Lower leg skin (tissue), 4 donors: ENCODE data around the gene DRAP1. TPM values are rescaled to one million over a fixed set of nuclear protein-coding genes. Genes with fewer than 3 reads are reported as not detected.
A peak's percentile ranks its signal among the peaks of the same experiment; 100 is the strongest.

Experiments
- DNase-seq, 2 donors: peaks; one replicate each; pipeline ENCODE4 v3.0.0-alpha.2; 2019; ENCODE audit warnings: low spot score in 2 of 2
- H3K4me3 ChIP-seq: fragments of 200-600 bp; sonication (generic); 2 replicates; pipeline ENCODE4 v1.5.1; 2017; ENCODE audit warnings: mild to moderate bottlenecking, low read depth; ENCODE audit not compliant: poor library complexity, severe bottlenecking
- CTCF ChIP-seq, 3 donors: fragments of 450-650 bp; IDR thresholded peaks; one replicate each; pipeline ENCODE4 v1.5.1; 2016; ENCODE audit warnings: antibody characterized with exemption in 3 of 3, mild to moderate bottlenecking in 3 of 3, moderate library complexity in 2 of 3
- POLR2A ChIP-seq, 2 donors: fragments of 450-650 bp; IDR thresholded peaks; one replicate each; pipeline ENCODE4 v1.6.1; 2016 to 2017; ENCODE audit warnings: antibody characterized with exemption in 2 of 2, mild to moderate bottlenecking in 1 of 2, moderate library complexity in 1 of 2
- WGBS, 2 donors: methylation state at CpG; one replicate each; pipeline ENCODE4 v1.1.5; 2018; 5-methylcytosine and 5-hydroxymethylcytosine counted together
- intact Hi-C: fragments of 100-400 bp; cut with DNase I; formaldehyde crosslinking; loops from one replicate; pipeline ENCODE4 v1.15.0; 2023; ENCODE audit warnings: low total_unique reads
- total RNA-seq, 4 donors: library from RNA; depleted of rRNA; stranded (reverse); fragments of >200 nt; gene quantifications; one replicate each; pipeline ENCODE4 v1.1.0, GENCODE V29; 2016

Gene DRAP1
- total RNA-seq, 4 donors from 2014 or later, result 81.5 to 152 (median 107) TPM

- intact Hi-C loops, result no loop called here
- no peak for TF ChIP-seq POLR2A (IDR thresholded peaks at IDR 0.05)
- no peak for TF ChIP-seq CTCF (IDR thresholded peaks at IDR 0.05)
- no peak overlapping the region for H3K4me3 ChIP-seq
- WGBS, 2 donors, result 49 to 53% methylated on average over 8 of the region's 8 CpGs
- no peak for DNase-seq
Measured at GRCh38 chr11:65954771-65955170, 35.5 kb downstream of the DRAP1 start.

GRCh38 chr11:65958291-65958690 is 39.1 kb downstream of the DRAP1 start:
- TF ChIP-seq POLR2A (IDR thresholded peaks at IDR 0.05) (no peak), CTCF (IDR thresholded peaks at IDR 0.05) (no peak)
- no peak overlapping the region for H3K4me3 ChIP-seq
- intact Hi-C loops, result no loop called here
- no peak for DNase-seq
- WGBS, 2 donors, result 35% methylated on average over 4 of the region's 4 CpGs

- intact Hi-C loops, result no loop called here
- no peak for TF ChIP-seq POLR2A (IDR thresholded peaks at IDR 0.05)
- no peak for TF ChIP-seq CTCF (IDR thresholded peaks at IDR 0.05)
- no peak overlapping the region for H3K4me3 ChIP-seq
- 68 to 71% methylated on average over 12 to 17 of the region's 17 CpGs for WGBS, 2 donors
- DNase-seq, result no peak
Measured at GRCh38 chr11:65958774-65959420, 39.7 kb downstream of the DRAP1 start.

- 50 to 52% methylated on average over 16 of the region's 16 CpGs for WGBS, 2 donors
- TF ChIP-seq POLR2A (IDR thresholded peaks at IDR 0.05), result no peak
- TF ChIP-seq CTCF (IDR thresholded peaks at IDR 0.05), result no peak
- no peak for DNase-seq
- intact Hi-C loops, result no loop called here
- H3K4me3 ChIP-seq, result peak overlapping the region; percentile 93
Measured at GRCh38 chr11:65960824-65961266, 41.6 kb downstream of the DRAP1 start.

GRCh38 chr11:65961267-65962140 is 42.3 kb downstream of the DRAP1 start, which contains the start of gene SART1:
Gene SART1 (plus strand): TSS chr11:65961734. CDS start chr11:65961781, 47 bp downstream.
- peak within 1 kb of the TSS; percentile 93 for H3K4me3 ChIP-seq
- intact Hi-C loops, result no loop called here
- WGBS, 2 donors, result 0 to 1% methylated on average over 42 to 88 of the region's 97 CpGs
- peak; percentile 96 to 99 for DNase-seq
- TF ChIP-seq CTCF (IDR thresholded peaks at IDR 0.05), result no peak
- no peak for TF ChIP-seq POLR2A (IDR thresholded peaks at IDR 0.05)
